HG02610 (cell line): ENCODE results near the gene PREX1.
"Not testable (repeated sequence)": the region's sequence is repeated elsewhere in the genome, so short reads cannot be mapped to it uniquely, and the experiment has no call there.

Experiments used
- ATAC-seq: cut with Tn5 transposase; IDR thresholded peaks from one replicate; pipeline ENCODE4 v1.9.1; 2021; ENCODE audit warnings: mild to moderate bottlenecking, moderate library complexity; ENCODE audit not compliant: unreplicated experiment

Gene PREX1

GRCh38 chr20:48759631-48760245, 68.1 kb downstream of the PREX1 start:
- no peak for ATAC-seq

GRCh38 chr20:48758206-48758820, 69.5 kb downstream of the PREX1 start:
- no peak for ATAC-seq

DNA sequence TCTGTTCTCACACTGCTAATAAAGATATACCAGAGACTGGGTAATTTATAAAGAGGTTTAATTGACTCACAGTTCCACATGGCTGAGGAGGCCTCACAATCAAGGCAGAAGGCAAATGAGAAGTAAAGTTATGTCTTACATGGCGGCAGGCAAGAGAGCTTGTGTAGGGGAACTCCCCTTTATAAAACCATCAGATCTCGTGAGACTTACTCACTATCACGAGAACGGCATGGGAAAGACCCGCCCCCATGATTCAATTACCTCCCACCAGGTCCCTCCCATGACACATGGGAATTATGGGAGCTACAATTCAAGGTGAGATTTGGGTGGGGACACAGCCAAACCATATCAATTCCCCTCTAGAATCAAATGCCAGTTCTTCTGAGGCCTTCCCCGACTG, 71.0 kb downstream of the PREX1 start:
- ATAC-seq, result not testable (repeated sequence)

DNA sequence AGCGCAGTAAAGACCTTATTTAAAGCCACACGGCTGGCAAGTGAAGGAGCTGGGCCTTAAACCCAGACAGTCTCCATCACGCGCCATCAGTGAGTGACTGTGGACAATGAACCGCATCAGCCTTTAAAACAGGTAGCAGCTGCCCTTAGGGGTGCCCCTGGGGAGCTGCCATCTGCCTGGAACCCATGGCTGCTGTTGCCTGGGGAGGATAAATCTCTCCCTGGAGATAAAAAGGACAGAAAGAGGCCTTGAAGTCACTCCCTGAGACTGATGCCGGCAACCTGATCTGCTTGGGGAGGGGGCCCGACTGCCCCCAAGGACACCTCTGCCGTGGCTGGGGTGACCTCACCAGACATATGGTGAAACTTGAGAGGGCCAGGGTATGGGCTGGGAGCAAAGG, 73.5 kb downstream of the PREX1 start:
- no peak for ATAC-seq

GRCh38 chr20:48752963-48753362, 74.8 kb downstream of the PREX1 start:
- ATAC-seq, result no peak

GRCh38 chr20:48751871-48752270, 75.9 kb downstream of the PREX1 start:
- ATAC-seq, result no peak

DNA sequence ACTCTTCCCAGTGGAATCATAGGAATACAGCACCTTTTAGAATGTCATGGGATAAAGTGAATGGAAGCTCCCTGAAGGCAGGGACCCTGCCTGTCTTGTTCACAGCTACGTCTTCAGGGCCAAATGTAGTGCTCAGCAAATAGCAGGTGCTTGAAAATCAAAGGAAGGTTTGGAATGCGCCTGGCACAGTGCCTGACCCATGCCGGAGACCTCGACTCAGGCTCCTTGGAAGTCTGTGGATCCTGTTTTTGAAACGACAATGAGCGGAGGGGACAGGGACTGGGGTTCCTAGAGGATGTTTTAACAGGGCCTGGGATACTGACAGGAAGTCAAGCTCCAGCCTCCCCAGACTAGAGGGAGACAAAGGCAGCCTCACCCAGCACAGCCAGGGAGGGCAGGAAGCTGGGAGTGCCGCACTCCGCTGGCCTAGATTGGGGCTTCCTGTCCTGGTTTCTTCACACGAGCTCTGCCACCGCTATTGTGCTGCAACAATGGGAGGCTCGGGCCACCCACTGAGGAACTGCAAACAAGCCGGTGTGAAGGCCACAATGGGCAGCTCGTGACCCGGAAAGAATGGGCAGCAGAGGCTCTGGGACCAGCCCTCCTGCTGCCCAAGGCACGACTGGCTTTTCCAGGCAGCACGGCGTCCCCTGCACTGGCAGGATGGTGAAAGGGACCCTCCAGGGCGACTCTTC, 76.7 kb downstream of the PREX1 start:
- no peak for ATAC-seq

- ATAC-seq, result no peak
Observed at GRCh38 chr20:48750376-48750775, 77.4 kb downstream of the PREX1 start.

DNA sequence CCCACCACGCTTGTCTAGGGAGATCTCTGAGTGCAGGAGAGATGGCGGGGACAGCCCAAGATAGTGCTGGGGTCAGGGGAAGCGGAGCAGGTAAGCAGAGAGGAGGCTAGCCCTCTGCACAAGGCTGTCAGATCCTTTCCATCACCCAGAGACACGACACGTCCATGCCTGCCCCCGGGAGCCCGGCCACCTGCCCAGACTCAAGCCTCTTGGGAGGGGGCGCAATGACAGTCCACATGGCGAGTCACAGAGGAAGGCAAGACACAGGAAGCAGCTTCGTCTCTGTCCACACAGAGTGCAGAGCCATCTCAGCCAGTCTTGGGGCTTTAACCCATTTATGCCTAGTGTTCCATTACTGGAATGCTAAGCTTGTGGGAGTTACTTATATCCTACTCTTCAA, 78.4 kb downstream of the PREX1 start:
- no peak for ATAC-seq

GRCh38 chr20:48748556-48748955, 79.2 kb downstream of the PREX1 start:
- no peak for ATAC-seq

GRCh38 chr20:48747840-48748414, 79.9 kb downstream of the PREX1 start:
- ATAC-seq, result no peak

DNA sequence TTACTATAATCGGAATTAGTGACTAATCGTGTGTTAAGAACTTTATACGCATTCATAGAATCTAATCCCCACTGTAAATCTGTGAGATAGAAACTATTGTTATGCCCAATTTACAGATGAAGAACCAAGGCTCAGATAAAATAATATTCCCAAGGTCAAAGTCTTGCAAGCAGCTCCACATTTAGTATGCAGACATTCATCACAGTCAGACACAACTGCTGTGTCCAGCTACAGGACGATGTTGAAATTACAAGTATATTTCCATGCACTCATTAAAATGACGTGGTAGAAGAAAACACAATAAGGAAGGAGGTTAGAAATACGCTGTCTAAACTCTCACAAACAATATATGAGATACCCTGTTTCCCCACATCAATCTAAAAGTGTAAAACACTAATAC, 82.5 kb downstream of the PREX1 start:
- ATAC-seq, result no peak

DNA sequence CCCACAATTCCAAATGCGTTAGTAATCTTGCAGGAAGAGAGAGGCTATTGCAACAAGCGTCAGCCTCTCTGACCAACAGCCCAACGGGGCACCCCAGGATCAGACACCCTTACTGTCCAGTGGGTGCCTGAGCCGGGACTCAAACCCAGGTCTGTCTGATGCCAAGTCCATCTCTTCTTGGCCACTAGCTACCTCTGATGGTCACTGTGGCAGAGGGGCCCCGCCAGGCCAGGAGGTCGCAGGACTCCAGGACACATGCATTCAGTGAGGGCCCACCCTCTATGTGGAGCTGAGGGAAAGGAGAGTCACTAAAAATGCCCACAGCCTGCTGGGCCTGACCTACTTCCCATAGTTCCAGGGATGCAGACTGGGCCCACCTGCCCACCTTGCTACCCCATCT, 83.3 kb downstream of the PREX1 start:
- no peak for ATAC-seq

DNA sequence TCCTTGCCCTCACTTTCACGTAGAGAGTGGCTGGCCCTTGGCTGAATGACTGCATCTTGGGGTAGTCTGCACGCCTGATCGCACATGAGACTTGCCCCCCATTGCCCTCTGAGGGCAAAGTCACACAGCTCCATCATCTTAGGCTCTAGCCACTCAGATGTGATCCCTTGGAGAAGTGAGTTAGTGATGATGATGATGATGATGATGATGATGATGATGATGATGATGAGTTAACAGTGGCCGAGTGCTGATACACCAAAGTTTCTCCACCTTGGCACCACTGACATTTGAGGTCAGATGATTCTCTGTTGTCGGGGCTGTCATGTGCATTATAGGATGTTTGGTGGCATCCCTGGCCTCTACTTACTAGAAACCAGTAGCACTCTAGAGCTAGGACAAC, 84.0 kb downstream of the PREX1 start:
- no peak for ATAC-seq

DNA sequence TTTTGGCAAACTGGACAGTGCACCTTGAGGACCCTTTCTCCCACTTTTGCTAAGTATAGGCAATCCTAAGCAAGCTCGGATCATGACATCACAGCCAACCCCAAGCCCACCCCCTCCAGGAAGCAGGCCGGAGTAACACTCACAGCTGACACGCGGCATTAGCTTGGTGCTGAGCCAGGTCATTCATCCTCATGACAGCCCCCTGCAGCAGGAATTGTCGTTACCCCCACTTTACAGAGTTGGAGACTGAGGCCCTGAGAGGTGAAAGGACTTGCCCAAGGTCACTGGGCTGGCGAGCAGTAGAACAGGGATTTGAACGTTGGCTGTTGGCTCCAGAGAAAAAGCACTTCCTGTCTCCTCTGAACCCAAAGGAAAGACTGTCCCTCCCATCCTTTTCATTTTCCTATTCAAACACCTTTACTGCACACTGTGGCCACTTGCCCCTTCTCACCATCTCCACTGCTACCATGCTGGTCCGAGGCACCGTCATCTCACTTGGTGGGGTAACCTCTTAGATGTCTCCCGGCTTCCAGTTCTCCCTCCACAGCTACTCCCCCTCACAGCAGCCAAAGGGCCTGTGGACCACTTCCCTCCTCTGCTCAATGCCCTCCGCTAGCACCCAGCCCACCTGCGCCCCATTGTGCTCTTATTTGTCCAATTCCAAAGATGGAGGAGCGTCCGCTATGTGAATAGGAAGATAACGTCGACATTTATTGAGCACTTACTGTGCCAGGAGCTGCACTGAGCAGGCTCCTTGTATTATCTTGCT, 84.7 kb downstream of the PREX1 start:
- no peak for ATAC-seq

DNA sequence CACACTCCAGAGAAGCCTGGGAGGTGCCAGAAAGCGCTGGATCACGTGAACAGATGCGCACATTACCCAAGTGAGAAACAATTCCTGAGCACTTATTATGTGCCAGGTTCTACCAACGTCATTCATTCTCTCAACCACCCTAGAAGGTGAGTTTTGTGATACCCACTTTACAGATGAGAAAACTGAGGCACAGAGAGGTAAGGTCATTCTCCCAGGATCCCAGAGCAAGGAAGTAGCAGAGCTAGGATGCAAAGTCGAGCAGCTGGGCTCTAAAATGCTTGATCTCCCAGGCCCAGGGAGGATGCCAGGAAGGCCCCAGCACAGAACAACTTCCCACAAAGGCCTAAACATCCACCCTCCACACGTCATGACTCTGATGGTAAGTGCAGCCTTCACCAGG, 85.6 kb downstream of the PREX1 start:
- no peak for ATAC-seq

GRCh38 chr20:48741669-48742068, 86.1 kb downstream of the PREX1 start:
- ATAC-seq, result no peak

DNA sequence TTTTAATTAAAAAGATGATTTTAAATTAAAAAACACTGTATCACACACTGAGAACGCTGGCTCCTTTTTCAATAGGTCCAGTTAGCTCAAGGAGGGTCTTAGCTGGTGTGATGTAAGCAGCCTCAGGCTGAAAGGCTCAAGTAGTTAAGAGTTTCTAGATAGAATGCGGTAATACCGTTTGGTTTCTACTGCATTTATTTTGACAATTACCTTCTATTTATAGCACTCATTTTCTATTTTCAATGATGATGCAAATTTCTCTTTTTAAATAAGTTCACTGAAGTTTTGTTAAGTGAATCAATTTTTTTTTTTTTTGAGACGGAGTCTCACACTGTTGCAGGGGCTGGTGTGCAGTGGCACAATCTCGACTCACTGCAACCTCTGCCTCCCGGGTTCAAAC, 87.1 kb downstream of the PREX1 start:
- ATAC-seq, result no peak

DNA sequence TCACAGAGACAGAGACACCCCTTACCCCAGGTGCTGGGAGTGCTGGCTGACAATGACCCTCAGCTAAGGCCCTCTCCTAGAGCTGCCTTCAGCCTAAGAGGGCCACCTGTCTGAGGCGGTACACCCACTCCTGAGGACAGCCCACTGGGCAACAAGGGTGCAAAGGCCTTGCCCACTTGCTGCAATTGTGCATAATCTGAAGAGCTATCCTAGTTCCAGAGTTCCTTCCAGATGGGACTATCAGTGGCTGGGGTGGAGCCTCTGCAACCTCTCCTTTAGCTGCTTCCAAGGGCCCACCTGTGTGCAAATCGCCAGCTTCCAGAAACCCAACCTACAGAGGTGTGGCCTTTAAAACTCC, 87.5 kb downstream of the PREX1 start:
- ATAC-seq, result no peak

DNA sequence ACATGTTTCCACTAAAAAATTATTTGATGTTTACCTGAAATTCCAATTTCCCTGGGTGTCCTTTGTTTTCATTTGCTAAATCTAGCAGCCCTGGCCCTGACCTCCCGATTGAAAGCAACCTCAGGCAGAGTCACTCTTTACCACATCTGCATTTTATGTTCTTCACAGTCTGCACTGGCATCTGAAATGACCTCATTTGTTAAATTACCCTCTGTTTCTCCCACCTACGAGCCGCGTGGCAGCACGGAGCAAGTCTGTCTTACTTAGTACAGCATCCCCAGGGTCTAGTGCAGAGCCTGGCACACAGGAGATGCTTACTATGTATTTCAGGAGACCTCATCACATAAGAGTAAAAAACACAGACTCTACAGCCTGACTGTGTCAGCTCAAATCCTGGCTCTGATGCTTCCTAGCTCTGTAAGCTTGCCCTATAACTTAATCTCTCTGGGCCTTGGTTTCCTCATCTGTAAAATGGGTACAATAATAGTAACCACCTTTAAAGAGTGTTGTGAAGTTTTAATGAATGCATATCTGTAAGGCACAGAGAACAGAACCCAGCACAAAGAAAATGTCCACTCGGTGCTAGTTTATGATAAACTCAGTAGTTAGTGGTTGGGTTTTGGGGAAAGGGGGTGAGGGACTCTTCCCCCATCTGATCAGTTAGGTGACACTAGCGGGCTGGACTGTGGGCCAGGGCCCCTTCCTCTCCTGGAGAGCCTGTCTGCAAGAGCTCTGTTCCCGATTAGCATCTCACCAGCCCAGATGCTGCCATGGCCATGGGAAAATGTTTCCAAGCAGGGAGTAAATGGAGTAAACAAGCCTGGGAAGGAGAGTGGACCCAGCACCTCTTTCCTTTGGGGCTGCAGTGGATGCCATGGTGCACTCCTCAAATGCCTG, 88.2 kb downstream of the PREX1 start:
- no peak for ATAC-seq
